ENCODE results near the gene MRAP. TPM values are rescaled to one million over a fixed set of nuclear protein-coding genes. Genes with fewer than 3 reads are reported as not detected.

MRAP gene
- total RNA-seq, 3 donors from 2014 or later (not counting 1 experiment from before 2014, with no cell fraction given): not detected

GRCh38 chr21:32279377-32279680 lies 19.3 kb upstream of the MRAP start:
- H3K27ac ChIP-seq (ENCODE audit: low read length): peak overlapping the region; percentile 38
- ATAC-seq: no peak

GRCh38 chr21:32281531-32281930 lies 17.1 kb upstream of the MRAP start:
- WGBS (ENCODE audit: insufficient coverage): 98% methylated on average over 5 of the region's 7 CpGs
- TF ChIP-seq CTCF (IDR thresholded peaks at IDR 0.05): no peak
- DNase-seq: no peak
- no peaks in the 10 kb centered on the region for H3K9me3 ChIP-seq (ENCODE audit: control insufficient read depth, insufficient read depth, low read length)
- Mint-ChIP-seq H3K27ac (no peak overlapping the region), H3K36me3 (no peaks in the 10 kb centered on the region), H3K4me1 (peaks cover 21 to 28% of the 10 kb centered on the region in 2 donors), H3K4me3 (no peak overlapping the region), H3K9me3 (no peaks in the 10 kb centered on the region), H3K27me3 (ENCODE audit: low read depth in 2 of 2) (no peaks in the 10 kb centered on the region)
- H3K4me3 ChIP-seq (ENCODE audit: low read length): no peak overlapping the region
- H3K36me3 ChIP-seq (ENCODE audit: control insufficient read depth, insufficient read depth, low read length): no peaks in the 10 kb centered on the region
- no peak overlapping the region for H3K27ac ChIP-seq (ENCODE audit: low read length)
- H3K27me3 ChIP-seq (ENCODE audit: control insufficient read depth, insufficient read depth, low read length): no peaks in the 10 kb centered on the region
- no peak for ATAC-seq
- H3K4me1 ChIP-seq (ENCODE audit: control insufficient read depth, insufficient read depth, low read length): peaks cover 15% of the 10 kb centered on the region
- intact Hi-C loops (cut with micrococcal nuclease): no loop called here

More at GRCh38 chr21:32279377-32279680, 19.3 kb upstream of the MRAP start:
- peak overlapping the region; percentile 66 for H3K4me3 ChIP-seq (ENCODE audit: low read length)
- H3K9me3 Mint-ChIP-seq: no peaks in the 10 kb centered on the region
- no peaks in the 10 kb centered on the region for H3K27me3 ChIP-seq (ENCODE audit: control insufficient read depth, insufficient read depth, low read length)
- H3K27ac Mint-ChIP-seq: peak overlapping the region; percentile 93 to 96
- no peaks in the 10 kb centered on the region for H3K9me3 ChIP-seq (ENCODE audit: control insufficient read depth, insufficient read depth, low read length)
- H3K4me3 Mint-ChIP-seq: peak overlapping the region; percentile 98
- peaks cover 21 to 28% of the 10 kb centered on the region in 2 donors for H3K4me1 Mint-ChIP-seq
- H3K36me3 ChIP-seq (ENCODE audit: control insufficient read depth, insufficient read depth, low read length): no peaks in the 10 kb centered on the region
- H3K4me1 ChIP-seq (ENCODE audit: control insufficient read depth, insufficient read depth, low read length): peaks cover 15% of the 10 kb centered on the region
- intact Hi-C loops (cut with micrococcal nuclease): loop anchor here (2.0 kb wide), 1 partner anchor 113 kb away; the partner anchor contains the start of gene URB1
- WGBS (ENCODE audit: insufficient coverage): 4% methylated on average over 4 of the region's 10 CpGs
- no peak for DNase-seq
- no peaks in the 10 kb centered on the region for H3K27me3 Mint-ChIP-seq (ENCODE audit: low read depth in 2 of 2)
- no peak for TF ChIP-seq CTCF (IDR thresholded peaks at IDR 0.05)
- H3K36me3 Mint-ChIP-seq: no peaks in the 10 kb centered on the region

- intact Hi-C loops (cut with micrococcal nuclease): no loop called here
- Histone ChIP-seq H3K27me3 (ENCODE audit: control insufficient read depth, insufficient read depth, low read length) (no peaks in the 10 kb centered on the region), H3K9me3 (ENCODE audit: control insufficient read depth, insufficient read depth, low read length) (no peaks in the 10 kb centered on the region), H3K4me3 (ENCODE audit: low read length) (no peak overlapping the region), H3K36me3 (ENCODE audit: control insufficient read depth, insufficient read depth, low read length) (no peaks in the 10 kb centered on the region), H3K4me1 (ENCODE audit: control insufficient read depth, insufficient read depth, low read length) (peaks cover 14% of the 10 kb centered on the region), H3K27ac (ENCODE audit: low read length) (no peak overlapping the region)
- Mint-ChIP-seq H3K27me3 (ENCODE audit: low read depth in 2 of 2) (no peaks in the 10 kb centered on the region), H3K4me3 (no peak overlapping the region), H3K9me3 (no peaks in the 10 kb centered on the region), H3K4me1 (peaks cover 21 to 25% of the 10 kb centered on the region in 2 donors), H3K36me3 (no peaks in the 10 kb centered on the region), H3K27ac (no peak overlapping the region)
- DNase-seq (no peak), ATAC-seq (no peak)
- 86% methylated on average over 6 of the region's 6 CpGs for WGBS (ENCODE audit: insufficient coverage)
- no peak for TF ChIP-seq CTCF (IDR thresholded peaks at IDR 0.05)
Observed at GRCh38 chr21:32282992-32283391, 15.7 kb upstream of the MRAP start.

GRCh38 chr21:32285476-32285875 lies 13.2 kb upstream of the MRAP start:
- Mint-ChIP-seq H3K4me1 (peaks cover 1 to 2% of the 10 kb centered on the region in 2 donors), H3K9me3 (no peaks in the 10 kb centered on the region), H3K27ac (no peak overlapping the region), H3K27me3 (ENCODE audit: low read depth in 2 of 2) (no peaks in the 10 kb centered on the region), H3K36me3 (no peaks in the 10 kb centered on the region), H3K4me3 (no peak overlapping the region)
- ATAC-seq (no peak), DNase-seq (no peak)
- 98% methylated on average over 3 of the region's 4 CpGs for WGBS (ENCODE audit: insufficient coverage)
- Histone ChIP-seq H3K9me3 (ENCODE audit: control insufficient read depth, insufficient read depth, low read length) (no peaks in the 10 kb centered on the region), H3K27ac (ENCODE audit: low read length) (no peak overlapping the region), H3K27me3 (ENCODE audit: control insufficient read depth, insufficient read depth, low read length) (no peaks in the 10 kb centered on the region), H3K4me3 (ENCODE audit: low read length) (no peak overlapping the region), H3K4me1 (ENCODE audit: control insufficient read depth, insufficient read depth, low read length) (no peaks in the 10 kb centered on the region), H3K36me3 (ENCODE audit: control insufficient read depth, insufficient read depth, low read length) (no peaks in the 10 kb centered on the region)
- intact Hi-C loops (cut with micrococcal nuclease): no loop called here
- no peak for TF ChIP-seq CTCF (IDR thresholded peaks at IDR 0.05)
